ENCODE results near the gene EPB41L4B. TPM values are rescaled to one million over a fixed set of nuclear protein-coding genes. Genes with fewer than 3 reads are reported as not detected.

EPB41L4B gene
- total and polyA plus RNA-seq, 8 donors: 10.3 to 17.7 (median 15.3) TPM

DNA sequence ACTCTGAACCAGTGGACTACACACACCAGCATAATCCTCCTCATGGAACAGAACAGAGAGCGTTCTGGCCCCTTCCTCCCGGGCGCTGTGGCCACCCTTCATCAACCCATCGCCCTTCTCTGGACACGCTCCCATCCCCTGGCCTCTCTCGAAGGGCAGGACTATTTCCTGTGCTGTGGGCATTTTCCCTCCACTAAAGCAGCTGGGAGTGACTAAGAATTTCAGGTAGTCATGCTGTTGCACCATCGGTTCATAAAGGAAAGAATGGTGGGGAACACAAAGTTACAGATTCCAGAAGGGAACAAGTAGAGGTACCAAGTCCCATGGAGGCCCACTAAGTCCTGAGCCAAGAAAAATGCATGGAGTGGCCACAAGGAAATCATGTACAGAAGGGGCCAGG lies 68.6 kb downstream of the EPB41L4B start:
- intact Hi-C loops (cut with DNase I): no loop called here
- H3K27ac ChIP-seq: peak overlapping the region in 1 of 2 donors; percentile 64

DNA sequence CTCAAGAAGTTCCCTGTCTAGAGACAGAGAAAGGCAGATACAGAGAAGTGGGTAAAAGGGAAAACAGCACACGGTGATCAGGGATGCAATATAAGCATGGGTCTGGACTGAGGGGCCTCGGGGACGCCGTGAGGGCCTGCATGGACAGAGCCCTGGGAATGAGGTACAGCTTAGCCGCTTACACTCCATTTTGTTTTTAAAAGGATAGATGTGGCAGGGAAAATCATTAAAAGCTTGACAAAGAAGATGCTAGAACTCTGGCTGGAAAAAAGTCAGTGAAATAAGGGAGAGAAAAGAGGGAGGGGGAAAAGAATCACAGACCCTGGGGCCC lies 69.1 kb downstream of the EPB41L4B start:
- Histone ChIP-seq H3K4me1 (peaks cover 0 to 15% of the 10 kb centered on the region in 2 donors), H3K36me3 (no peaks in the 10 kb centered on the region), H3K9me3 (no peaks in the 10 kb centered on the region), H3K27ac (peak overlapping the region; percentile 35 to 64), H3K4me3 (no peak overlapping the region), H3K27me3 (no peaks in the 10 kb centered on the region)
- ATAC-seq: no peak
- TF ChIP-seq, protein P1, sequence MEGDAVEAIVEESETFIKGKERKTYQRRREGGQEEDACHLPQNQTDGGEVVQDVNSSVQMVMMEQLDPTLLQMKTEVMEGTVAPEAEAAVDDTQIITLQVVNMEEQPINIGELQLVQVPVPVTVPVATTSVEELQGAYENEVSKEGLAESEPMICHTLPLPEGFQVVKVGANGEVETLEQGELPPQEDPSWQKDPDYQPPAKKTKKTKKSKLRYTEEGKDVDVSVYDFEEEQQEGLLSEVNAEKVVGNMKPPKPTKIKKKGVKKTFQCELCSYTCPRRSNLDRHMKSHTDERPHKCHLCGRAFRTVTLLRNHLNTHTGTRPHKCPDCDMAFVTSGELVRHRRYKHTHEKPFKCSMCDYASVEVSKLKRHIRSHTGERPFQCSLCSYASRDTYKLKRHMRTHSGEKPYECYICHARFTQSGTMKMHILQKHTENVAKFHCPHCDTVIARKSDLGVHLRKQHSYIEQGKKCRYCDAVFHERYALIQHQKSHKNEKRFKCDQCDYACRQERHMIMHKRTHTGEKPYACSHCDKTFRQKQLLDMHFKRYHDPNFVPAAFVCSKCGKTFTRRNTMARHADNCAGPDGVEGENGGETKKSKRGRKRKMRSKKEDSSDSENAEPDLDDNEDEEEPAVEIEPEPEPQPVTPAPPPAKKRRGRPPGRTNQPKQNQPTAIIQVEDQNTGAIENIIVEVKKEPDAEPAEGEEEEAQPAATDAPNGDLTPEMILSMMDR (IDR thresholded peaks at IDR 0.05): no peak
- DNase-seq: no peak
- intact Hi-C loops (cut with DNase I): no loop called here

More for the DNA sequence above, 68.6 kb downstream of the EPB41L4B start:
- Histone ChIP-seq H3K36me3 (no peaks in the 10 kb centered on the region), H3K4me3 (no peak overlapping the region), H3K27me3 (no peaks in the 10 kb centered on the region), H3K9me3 (no peaks in the 10 kb centered on the region), H3K4me1 (peaks cover 0 to 15% of the 10 kb centered on the region in 2 donors)
- no peak for ATAC-seq
- no peak for DNase-seq
- TF ChIP-seq, protein P1 (IDR thresholded peaks at IDR 0.05): no peak

DNA sequence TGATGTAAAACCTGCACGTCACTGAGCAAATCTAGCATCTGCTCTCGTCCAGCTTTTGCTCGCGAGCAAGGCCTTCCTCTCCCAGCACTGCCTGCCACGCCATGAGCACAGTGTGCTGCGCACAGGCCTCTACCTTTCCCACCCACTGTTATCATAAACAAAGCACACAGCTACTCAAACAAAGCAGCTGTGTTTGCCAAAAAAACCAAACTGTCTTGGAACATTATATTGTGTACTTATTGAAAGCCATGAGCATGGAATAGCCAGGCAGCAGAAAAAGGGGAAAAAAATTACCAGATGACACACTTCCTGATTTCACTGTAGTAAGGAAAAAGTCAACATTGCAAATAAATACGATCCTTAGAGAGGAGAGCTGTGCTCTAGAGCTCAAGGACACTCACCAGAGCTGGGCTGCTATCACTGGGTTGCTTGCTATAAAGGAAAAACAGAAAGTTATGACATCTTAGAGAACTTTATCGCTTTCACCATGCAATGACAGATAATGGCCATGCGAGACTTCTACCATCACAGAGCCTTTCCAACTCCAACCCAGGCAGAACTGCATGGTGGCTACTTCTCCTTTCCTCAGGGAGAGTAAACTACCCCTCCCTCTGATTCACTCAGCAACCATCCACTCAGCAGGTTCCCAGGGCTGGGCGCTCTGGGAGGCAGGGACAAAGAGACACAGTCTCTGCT lies 69.6 kb downstream of the EPB41L4B start:
- Histone ChIP-seq H3K9me3 (no peaks in the 10 kb centered on the region), H3K4me1 (peaks cover 0 to 15% of the 10 kb centered on the region in 2 donors), H3K27me3 (peaks cover 0 to under 1% of the 10 kb centered on the region in 2 donors), H3K36me3 (no peaks in the 10 kb centered on the region), H3K27ac (peak overlapping the region; percentile 35 to 64), H3K4me3 (no peak overlapping the region)
- DNase-seq: peak in 2 of 4 donors; percentile 15 to 63
- TF ChIP-seq, protein P1 (IDR thresholded peaks at IDR 0.05): no peak
- intact Hi-C loops (cut with DNase I): no loop called here
- ATAC-seq: peak; percentile 90

DNA sequence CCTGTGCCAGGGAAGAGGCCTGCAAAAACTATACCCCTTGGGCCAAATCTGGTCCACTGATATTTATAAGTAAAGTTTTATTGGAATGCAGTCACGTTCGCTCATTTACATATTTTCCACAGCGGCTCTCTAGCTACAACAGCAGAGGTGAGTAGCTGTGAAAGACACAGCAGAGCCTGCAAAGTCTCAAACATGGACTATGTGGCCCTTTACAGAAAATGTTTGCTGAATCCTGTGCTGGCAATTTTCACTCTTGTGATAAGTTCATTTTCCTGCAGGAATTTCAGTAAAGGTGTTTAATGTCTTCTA lies 70.1 kb downstream of the EPB41L4B start:
- H3K36me3 ChIP-seq: no peaks in the 10 kb centered on the region
- no peaks in the 10 kb centered on the region for H3K9me3 ChIP-seq
- H3K4me1 ChIP-seq: peaks cover 0 to 15% of the 10 kb centered on the region in 2 donors
- peaks cover 0 to 5% of the 10 kb centered on the region in 2 donors for H3K27me3 ChIP-seq
- intact Hi-C loops (cut with DNase I): no loop called here
- TF ChIP-seq, protein P1 (IDR thresholded peaks at IDR 0.05): no peak
- H3K4me3 ChIP-seq: no peak overlapping the region
- DNase-seq: no peak
- H3K27ac ChIP-seq: peak overlapping the region in 1 of 2 donors; percentile 35
- ATAC-seq: no peak

DNA sequence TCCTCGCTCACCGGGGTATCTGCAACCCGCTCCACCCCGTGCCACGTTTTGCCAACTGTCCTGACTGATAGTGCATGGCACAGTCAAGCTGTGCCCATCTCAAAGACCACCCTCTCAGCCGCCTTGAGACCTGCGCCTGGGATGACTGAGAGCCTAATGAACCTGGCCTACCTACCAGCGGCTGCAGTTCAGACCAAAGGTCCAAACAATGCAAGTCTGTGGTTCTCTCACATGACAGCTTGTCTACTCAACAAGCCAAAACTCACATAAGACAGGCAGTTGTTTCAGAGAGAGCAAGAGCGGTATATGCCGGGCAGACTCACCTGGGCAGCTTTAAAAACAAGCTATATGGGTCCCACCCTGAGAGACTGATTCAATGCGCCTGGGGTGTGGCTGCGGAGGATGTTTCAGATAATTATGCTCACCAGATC lies 70.5 kb downstream of the EPB41L4B start:
- TF ChIP-seq, protein P1 (IDR thresholded peaks at IDR 0.05): no peak
- no peak for ATAC-seq
- H3K4me1 ChIP-seq: peaks cover 0 to 15% of the 10 kb centered on the region in 2 donors
- H3K9me3 ChIP-seq: no peaks in the 10 kb centered on the region
- intact Hi-C loops (cut with DNase I): no loop called here
- H3K36me3 ChIP-seq: no peaks in the 10 kb centered on the region
- H3K27me3 ChIP-seq: peaks cover 0 to 9% of the 10 kb centered on the region in 2 donors
- H3K4me3 ChIP-seq: no peak overlapping the region
- peak overlapping the region in 1 of 2 donors; percentile 35 for H3K27ac ChIP-seq
- DNase-seq: no peak

All from left lung (tissue), 10 donors.